Measurements from ENCODE around the gene ATP2A1. TPM values are rescaled to one million over a fixed set of nuclear protein-coding genes. Genes with fewer than 3 reads are reported as not detected.

The ATP2A1 gene
- total RNA-seq, 1 donor from 2014 or later: 0.64 TPM

DNA sequence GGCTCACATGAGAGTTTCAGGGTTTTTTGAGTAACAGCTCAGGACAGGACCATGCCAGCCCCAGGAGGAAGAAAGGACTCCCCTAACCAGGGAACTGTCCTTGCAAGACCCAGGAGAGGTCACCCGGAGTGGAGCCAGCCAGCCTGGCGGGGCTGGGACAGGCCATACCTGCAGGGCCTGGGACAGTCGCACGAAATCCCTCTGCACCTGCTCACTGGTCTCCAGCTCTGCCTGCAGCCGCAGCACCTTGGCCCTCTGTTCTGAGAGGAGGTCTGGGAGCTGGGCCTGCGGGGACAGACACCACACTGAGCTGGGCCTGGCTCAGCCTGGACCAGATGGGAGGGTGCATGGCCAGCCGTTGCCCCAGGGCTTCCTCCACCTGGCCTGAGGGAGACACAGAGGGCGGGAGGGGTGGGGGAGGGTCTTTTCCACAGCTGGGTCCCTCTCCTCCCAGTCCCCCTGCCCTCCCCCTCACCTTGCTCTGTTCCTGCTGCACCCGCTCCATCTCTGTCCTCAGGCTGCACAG is 27.0 kb downstream of the ATP2A1 start:
- H3K36me3 Mint-ChIP-seq (ENCODE audit: unreplicated experiment): peaks cover 3% of the 10 kb centered on the region
- H3K27me3 Mint-ChIP-seq (ENCODE audit: unreplicated experiment): no peaks in the 10 kb centered on the region
- no peak overlapping the region for H3K27ac Mint-ChIP-seq (ENCODE audit: unreplicated experiment)
- no peak overlapping the region for H3K4me3 Mint-ChIP-seq (ENCODE audit: unreplicated experiment)
- TF ChIP-seq, protein P1, sequence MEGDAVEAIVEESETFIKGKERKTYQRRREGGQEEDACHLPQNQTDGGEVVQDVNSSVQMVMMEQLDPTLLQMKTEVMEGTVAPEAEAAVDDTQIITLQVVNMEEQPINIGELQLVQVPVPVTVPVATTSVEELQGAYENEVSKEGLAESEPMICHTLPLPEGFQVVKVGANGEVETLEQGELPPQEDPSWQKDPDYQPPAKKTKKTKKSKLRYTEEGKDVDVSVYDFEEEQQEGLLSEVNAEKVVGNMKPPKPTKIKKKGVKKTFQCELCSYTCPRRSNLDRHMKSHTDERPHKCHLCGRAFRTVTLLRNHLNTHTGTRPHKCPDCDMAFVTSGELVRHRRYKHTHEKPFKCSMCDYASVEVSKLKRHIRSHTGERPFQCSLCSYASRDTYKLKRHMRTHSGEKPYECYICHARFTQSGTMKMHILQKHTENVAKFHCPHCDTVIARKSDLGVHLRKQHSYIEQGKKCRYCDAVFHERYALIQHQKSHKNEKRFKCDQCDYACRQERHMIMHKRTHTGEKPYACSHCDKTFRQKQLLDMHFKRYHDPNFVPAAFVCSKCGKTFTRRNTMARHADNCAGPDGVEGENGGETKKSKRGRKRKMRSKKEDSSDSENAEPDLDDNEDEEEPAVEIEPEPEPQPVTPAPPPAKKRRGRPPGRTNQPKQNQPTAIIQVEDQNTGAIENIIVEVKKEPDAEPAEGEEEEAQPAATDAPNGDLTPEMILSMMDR (IDR thresholded peaks at IDR 0.05): no peak
- H3K9me3 Mint-ChIP-seq (ENCODE audit: unreplicated experiment): no peaks in the 10 kb centered on the region
- no peak for DNase-seq (ENCODE audit: extremely low spot score, unreplicated experiment)
- no peaks in the 10 kb centered on the region for H3K4me1 Mint-ChIP-seq (ENCODE audit: unreplicated experiment)

DNA sequence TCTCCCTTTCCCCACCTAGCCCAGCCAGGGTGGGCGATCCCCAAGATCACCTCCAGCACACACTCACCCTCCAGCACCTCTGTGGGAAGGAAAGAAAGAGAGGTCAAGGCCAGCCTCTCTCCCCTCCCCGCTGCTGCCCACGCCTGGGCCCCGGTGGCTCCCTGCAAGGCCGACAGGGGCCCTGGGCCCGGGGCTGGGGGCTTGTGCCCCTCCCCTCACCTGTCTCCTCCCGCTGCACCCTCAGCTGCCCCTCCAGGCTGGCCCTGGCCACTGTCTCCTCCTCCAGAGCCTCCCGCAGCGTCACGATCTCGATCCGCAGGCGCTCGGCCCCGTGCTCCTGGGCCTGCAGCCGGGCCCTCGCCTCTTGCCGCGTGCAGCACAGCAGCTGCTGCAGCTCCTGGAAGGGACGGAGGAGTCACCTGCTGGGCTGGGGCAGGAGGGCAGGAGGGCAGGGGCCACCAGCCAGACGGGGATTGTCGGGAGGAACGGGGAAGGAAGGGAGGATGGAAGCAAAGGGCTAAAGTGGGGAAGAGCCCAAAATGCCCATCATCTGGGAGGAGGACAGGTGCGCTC is 27.6 kb downstream of the ATP2A1 start:
- DNase-seq (ENCODE audit: extremely low spot score, unreplicated experiment): no peak
- H3K4me3 Mint-ChIP-seq (ENCODE audit: unreplicated experiment): no peak overlapping the region

DNA sequence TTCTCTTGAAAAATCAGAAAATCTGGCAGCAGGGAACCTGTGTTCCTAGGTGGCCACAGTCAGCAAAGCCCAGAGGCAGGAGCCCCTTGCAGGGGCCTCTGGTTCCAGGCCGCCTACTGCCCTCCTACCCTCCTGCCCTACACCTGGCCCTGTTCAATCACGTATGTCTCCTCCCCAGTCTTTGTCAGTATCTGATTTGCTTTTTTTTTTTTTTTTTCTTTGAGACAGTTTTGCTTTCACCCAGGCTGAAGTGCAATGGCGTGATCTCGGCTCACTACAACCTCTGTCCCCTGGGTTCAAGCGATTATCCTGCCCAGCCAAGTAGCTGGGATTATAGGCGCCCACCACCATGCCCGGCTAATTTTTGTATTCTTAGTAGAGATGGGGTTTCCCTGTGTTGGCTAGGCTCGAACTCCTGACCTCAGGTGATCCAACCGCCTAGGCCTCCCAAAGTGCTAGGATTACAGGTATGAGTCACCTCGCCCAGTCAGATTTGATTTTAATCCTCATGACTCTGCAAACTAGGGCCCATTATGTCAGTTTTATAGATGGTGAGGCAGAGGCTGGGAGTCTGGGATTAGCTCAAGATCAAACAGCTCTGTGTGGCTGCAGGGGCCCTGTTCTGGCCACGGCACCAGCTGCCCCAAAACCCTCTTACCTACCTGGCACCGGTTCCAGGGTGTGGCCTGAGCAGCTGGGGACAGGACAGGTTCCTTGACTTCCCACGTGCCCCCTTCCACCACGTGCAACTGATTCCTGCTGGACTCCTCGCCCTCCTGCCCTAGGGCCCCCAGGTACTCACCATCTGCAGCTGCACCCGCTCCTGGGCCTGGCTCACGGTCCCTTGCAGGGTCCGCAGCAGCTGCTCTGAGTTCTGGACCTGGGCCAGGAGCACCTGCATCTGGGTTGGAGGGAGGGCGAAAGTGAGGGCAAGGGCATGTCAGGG is 32.1 kb downstream of the ATP2A1 start:
- Mint-ChIP-seq H3K4me1 (ENCODE audit: unreplicated experiment) (no peaks in the 10 kb centered on the region), H3K4me3 (ENCODE audit: unreplicated experiment) (no peak overlapping the region), H3K36me3 (ENCODE audit: unreplicated experiment) (peaks cover 11% of the 10 kb centered on the region), H3K9me3 (ENCODE audit: unreplicated experiment) (no peaks in the 10 kb centered on the region), H3K27me3 (ENCODE audit: unreplicated experiment) (no peaks in the 10 kb centered on the region), H3K27ac (ENCODE audit: unreplicated experiment) (no peak overlapping the region)
- no peak for DNase-seq (ENCODE audit: extremely low spot score, unreplicated experiment)
- TF ChIP-seq, protein P1 (IDR thresholded peaks at IDR 0.05): no peak

More for the DNA sequence above, 27.6 kb downstream of the ATP2A1 start:
- Mint-ChIP-seq H3K9me3 (ENCODE audit: unreplicated experiment) (no peaks in the 10 kb centered on the region), H3K27me3 (ENCODE audit: unreplicated experiment) (no peaks in the 10 kb centered on the region), H3K36me3 (ENCODE audit: unreplicated experiment) (peaks cover 3% of the 10 kb centered on the region), H3K4me1 (ENCODE audit: unreplicated experiment) (no peaks in the 10 kb centered on the region), H3K27ac (ENCODE audit: unreplicated experiment) (no peak overlapping the region)
- TF ChIP-seq, protein P1 (IDR thresholded peaks at IDR 0.05): no peak

DNA sequence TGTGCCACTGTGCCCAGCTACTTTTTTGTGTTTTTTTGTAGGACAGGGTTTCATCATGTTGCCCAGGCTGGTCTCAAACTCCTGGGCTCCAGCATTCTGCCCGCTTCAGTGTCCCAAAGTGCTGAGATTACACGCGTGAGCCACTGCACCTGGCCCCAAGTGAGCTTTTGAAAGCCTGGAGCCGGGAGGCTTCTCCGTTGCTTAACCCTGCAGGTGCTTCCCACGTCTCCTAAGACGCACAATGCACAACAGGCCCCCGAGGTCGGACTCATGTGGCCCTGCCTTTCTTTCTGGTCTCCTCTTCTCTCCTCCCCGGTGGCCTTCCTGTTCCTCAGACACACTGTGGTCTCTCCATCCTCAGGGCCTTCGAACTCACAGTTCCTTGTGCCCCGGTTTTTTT is 34.3 kb downstream of the ATP2A1 start:
- Mint-ChIP-seq H3K4me1 (ENCODE audit: unreplicated experiment) (no peaks in the 10 kb centered on the region), H3K9me3 (ENCODE audit: unreplicated experiment) (no peaks in the 10 kb centered on the region), H3K27ac (ENCODE audit: unreplicated experiment) (no peak overlapping the region), H3K4me3 (ENCODE audit: unreplicated experiment) (no peak overlapping the region), H3K36me3 (ENCODE audit: unreplicated experiment) (peaks cover 17% of the 10 kb centered on the region), H3K27me3 (ENCODE audit: unreplicated experiment) (no peaks in the 10 kb centered on the region)
- TF ChIP-seq, protein P1 (IDR thresholded peaks at IDR 0.05): no peak
- no peak for DNase-seq (ENCODE audit: extremely low spot score, unreplicated experiment)

Measured in osteocyte (in vitro differentiated cells).